Activated T-cell treated with anti-CD3 and anti-CD28 coated beads, Interleukin-2, amount 50 U/mL, for 48 hours (primary cell): Measurements from ENCODE around the gene MACROD2.
A peak's percentile ranks its signal among the peaks of the same experiment; 100 is the strongest.
"Not testable (repeated sequence)": the region's sequence is repeated elsewhere in the genome, so short reads cannot be mapped to it uniquely, and the experiment has no call there.

Source experiments
- DNase-seq, 2 experiments: peaks; one replicate each; pipeline ENCODE4 v3.0.0-alpha.2; 2020

MACROD2 gene

DNA sequence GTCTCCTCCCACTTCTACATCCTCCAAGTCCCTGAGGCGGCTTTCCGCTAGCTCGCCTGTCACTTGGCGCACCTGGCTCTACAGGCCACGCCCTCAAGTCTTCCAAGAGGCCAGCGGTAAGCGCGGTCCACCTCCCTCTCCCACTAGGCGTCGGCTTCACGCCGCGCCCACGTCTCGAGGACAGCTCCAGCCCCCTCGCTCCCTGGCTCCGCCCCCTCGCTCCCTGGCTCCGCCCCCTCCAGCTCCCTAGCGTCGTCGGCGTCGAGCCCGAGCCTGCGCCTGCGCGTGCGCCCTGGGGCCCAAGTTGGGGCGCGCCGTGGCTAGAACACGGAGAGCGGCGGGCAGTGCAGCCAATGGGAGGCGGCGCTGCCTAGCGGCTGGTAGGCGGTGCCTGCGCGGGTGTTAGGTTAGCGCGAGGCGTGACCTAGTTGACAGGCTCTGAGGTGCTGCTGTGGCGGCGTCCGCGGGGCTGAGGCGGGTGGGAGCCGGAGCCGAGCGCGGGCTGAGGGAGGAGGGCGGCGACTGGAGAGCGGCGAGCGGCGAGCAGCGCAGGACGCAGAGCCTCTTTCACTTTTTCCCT lies at the start of gene MACROD2:
MACROD2 (plus strand) TSS at position 431 of the 580 bp plus-strand sequence.
- peak; percentile 47 to 58 for DNase-seq

DNA sequence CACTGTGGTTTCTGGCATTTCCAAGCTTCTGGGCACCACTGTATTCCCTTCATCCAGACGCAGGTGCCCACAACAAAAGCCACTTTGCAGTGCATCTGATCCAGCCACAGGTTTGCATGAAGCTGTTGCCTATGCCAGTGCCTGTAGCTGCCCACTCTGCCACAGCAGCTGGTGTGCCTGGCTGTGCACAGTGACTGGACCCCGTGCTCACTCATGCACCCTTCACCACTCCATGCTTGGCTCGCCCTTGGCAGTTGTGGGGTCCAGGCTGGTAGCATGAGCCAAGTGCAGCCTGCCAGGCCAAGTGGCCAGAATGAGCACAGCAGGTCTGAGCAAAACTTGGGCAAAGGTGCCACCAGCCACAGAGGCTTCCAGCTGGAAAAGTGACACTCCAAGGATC lies 47.6 kb upstream of the MACROD2 start:
- no peak for DNase-seq

DNA sequence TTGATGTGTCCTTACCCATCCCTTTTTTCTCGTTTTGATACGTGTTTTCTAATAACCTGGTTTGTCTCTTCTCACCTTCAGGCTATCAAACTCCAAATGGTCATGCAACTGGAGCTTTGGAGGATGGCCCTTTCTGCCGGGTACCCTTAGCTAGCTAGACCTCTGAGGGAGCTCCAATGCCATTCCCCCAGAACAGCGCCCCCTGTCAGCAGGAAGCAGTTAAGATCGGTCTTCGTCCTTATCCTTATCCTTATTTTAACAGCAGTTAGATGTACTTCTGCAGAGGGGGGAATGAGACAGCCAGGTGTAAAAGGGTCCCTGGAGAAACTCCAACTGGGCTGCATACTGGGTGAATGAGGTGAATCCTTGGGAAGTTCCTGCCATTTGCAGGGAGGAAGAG lies 42.1 kb upstream of the MACROD2 start:
- no peak for DNase-seq

DNA sequence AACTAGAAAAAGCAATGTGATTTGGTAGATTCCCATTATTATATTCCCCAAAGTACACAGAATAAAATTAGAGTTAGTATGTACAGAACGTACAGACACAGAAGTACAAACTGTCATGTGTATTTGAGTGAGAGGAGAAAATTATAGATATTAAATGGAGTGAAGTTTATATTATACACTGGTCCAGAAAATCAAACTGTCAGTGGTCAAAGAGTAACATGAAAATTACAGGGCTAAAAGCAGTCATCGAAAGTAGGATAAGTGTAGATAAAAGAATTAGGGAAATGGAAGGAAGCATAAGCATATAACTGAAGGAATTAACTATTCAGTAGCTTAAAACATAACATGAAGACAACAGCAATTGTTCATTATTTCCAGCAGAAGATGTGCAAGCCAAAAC lies 35.2 kb upstream of the MACROD2 start:
- no peak for DNase-seq

DNA sequence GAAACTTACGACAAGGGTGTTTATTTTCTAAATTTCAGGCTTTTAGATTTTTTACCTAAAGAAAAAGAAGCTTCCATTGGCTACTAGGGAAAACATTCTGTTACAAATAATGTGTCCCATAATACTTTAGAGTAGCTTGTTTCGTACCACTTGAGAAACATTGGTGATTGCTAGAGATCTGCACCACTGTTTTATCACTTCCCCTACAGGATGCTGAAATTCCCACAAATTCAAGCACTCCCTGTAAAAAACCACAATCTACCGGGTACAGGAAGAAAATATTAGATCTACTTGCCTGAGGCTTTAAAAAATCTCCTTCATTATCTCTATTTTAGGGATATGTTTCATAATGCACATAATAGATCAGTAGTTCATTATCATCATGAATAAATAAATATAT lies 34.8 kb upstream of the MACROD2 start:
- no peak for DNase-seq

DNA sequence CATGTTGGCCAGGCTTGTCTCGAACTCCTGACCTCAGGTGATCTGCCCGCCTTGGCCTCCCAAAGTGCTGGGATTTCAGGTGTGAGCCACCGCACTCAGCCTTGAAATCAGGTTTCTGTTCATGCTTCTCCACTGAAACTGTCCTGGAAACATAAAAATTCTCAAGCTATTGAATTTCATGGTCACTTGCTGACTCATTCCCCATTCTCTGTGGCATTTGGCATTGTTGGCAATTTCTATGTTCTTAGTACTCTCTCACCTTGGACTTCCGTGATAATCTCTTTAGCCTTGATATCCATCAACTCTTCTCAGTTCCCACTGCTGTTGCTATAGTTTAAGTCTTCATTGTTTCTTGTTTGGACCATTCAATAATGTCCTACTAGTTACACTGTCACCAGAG lies 11.1 kb upstream of the MACROD2 start:
- DNase-seq, result no peak

DNA sequence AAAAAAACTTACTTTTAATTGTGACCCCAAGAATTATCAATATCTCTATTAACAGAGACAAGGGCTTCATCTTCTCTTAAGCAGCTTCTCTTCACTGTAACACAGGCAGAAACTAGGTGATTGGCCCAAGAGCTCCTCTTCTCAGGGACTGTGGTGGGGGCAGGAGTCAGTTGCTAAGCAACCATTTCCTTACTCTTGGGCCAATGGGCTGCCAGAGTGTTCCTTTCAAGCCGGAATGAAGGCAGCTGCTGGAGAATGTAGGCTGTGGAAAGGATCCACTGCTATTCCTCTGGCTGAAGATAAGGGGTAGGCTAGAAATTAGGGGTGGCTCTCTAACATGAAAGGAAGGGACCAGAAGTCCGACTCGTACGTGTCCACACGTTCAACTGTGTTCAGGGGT lies 4.9 kb upstream of the MACROD2 start, which contains the start of gene SEL1L2:
SEL1L2 (minus strand) TSS at position 150 of the 400 bp plus-strand sequence; CDS start at position 70, 80 bp downstream.
- no peak for DNase-seq

DNA sequence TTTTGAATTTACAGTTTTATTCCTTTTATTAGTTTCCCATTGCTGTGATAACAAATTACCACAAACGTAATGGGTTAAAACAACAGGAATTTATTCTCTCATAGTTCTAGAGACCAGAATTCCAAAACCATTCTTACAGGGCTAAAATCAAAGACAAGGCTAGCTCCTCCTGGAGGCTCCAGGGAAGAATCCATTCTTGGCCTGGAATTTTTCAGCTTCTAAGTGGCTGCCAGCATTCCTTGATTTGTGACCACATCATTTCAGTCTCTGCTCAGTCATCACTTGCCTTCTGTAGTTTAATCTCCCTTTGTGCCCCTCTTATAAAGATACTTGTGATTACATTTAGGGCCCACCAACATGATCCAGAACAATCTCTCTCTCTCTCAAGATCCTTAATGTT lies 4.0 kb upstream of the MACROD2 start:
- DNase-seq, result no peak

DNA sequence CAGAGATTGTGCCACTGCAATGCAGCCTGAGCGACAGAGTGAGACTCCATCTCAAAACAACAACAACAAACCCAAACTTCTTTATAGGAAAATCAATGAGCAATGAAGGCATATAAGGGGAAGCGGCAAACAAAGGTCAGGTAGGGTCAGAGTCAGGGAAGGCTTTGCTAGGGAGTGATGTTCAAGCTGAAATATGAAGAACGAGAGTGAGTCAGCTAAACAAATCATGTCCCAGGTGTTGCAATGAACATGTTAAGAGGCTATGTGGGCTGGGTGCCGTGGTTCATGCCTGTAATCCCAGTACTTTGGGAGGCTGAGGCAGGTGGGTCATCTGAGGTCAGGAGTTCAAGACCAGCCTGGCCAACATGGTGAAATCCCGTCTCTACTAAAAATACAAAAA lies 3.4 kb upstream of the MACROD2 start:
- not testable (repeated sequence) for DNase-seq

DNA sequence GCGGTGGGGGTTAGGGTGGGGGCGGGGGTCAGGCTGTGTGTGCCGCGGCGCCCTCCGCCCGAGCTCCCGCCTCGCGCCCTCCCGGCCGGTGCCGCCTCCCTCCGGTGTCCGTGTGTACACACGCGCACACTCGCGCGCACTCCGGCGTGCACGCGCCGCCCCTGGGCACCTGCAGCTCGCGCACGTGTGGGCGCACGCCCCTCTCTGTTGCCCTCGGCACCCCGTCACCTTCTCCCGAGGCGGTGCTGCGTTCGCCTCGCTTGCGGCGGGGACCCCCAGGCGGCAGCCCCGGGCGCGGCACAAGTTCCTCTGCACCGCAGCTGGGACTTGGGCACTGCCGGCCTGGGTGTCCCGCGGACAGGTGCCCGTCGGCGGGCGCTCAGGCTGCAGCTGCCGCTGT lies 525 bp downstream of the MACROD2 start:
- DNase-seq, result peak; percentile 16 to 19

DNA sequence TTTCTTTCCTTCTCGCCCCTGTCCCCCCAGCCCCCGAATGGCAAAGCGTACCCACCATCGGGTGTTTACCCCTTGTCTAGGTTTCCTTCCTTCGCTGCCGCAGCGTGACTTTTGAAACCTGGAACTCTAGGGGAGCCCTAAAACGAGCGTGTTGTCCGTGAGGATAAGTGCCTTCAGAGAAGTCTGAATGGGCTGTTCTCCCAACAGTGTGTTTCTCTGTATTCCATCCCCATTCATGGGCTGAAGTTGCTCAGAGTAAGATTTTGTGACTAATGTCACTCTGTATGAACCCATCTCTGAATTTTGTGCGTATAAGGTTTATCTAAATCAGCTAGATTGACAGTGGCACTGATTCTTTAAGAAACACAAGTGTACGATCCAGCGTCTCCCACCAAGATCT lies 949 bp downstream of the MACROD2 start:
- DNase-seq, result no peak

DNA sequence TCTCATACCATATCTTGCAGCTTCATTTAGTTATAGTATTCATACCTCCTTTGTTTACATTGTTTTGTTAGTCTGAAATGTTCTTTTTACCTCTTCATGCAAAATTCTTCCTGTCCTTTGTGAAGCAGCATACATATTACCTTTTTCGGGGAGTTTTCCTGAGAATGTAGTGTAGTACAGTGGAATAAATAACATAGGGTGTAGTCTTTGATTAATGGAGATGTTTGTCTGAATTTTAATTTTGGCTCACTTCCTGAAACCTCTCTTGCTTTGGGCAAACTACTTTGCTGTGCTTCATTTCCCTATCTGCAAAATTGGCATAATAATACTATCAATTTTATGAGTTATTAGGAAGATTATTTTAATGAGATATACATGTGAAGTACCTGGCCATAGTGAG lies 5.6 kb downstream of the MACROD2 start:
- DNase-seq, result no peak

DNA sequence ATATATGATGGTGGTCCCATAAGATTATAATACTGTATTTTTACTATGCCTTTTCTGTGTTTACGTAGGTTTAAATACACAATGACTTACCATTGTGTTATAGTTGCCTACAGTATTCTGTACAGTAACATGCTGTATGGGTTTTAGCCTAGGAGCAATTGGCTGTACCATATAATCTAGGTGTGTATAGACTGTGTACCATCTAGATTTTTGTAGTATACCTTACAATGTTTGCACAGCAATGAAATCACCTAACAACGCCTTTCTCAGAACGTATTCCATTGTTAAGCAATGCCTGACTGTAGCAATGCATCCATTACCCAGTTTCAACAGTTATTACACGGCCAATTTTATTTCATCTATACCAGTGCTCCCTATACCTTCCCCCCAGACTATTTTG lies 10.7 kb downstream of the MACROD2 start:
- DNase-seq, result no peak

DNA sequence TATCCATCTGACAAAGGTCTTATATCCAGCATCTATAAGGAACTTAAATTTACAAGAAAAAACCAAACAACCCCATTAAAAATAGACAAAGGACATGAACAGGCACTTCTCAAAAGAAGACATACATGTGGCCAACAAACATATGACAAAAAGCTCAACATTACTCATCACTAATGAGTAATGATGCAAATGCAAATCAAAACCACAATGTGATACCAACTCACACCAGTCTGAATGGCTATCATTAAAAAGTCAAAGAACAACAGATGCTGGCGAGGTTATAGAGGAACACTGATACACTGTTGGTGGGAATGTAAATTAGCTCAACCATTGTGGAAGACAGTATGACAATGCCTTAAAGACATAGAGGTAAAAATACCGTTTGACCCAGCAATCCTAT lies 13.9 kb downstream of the MACROD2 start:
- DNase-seq, result no peak

DNA sequence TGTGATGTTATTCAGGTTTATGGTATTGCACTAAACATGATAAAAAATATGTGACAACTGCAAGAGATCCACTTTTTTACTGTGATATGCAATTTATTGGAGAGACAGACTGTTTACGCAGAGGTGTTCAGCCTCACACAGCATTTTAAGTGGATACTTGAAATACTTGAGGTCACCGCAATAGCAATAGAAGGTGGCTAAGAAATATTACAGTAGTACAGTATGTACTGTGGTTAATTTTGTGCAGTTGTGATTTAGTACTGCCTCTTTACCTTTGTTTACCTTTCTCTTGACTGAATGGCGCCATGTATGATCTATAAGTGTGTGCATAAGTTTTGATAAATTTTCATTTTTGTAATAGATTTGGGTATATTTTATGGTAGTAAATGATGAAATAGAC lies 17.4 kb downstream of the MACROD2 start:
- no peak for DNase-seq

DNA sequence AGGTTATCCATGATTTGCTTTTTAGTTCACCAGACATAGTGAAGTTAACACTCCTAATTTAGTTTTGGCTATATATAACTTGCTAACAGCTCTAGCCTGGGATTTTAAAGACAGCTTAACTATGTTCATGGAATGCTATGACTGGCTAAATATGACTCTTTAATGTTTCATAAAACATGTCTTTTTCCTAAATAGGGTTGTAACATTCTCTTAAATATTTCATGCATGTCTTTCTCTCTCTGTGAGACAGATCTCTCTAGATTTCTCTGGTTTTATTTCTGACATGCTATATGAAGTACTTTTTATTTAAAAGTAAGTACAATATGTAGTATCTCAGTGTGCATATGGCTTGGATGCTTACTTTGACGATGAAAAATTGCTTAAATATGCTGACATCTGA lies 35.7 kb downstream of the MACROD2 start:
- no peak for DNase-seq

DNA sequence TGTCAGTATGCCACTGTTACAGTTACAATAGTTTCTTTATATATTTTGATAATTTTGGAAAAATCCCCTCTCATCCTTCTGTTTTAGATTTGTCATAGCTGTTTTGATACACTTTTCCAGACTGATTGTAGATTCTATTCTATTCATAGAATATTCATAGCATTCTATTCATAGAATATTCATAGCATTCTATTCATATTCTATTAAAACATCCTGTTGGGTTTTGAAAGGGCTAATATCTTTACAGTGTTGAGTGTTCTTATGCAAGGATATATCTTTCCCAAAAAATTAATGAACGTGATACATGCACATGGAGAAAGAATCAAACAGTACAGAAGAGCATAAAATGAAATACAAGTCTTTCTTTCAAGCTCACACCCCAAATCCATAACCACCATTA lies 38.0 kb downstream of the MACROD2 start:
- no peak for DNase-seq

DNA sequence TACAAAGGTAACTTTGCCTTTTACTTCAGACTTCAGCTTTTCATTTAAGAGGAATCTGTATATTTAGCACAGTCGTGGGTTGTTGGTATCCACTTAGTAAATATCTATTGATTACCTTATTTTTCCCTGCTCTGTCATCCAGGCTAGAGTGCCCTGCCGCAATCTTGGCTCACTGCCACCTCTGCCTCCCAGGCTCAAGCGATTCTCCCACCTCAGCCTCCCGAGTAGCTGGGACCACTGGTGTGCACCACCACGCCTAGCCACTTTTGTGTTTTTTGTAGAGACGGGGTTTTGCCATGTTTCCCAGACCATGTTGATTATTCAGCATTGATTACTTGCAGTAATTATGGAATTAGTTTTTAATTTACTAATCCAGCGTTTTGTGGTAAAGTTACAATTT lies 41.3 kb downstream of the MACROD2 start:
- DNase-seq, result no peak

DNA sequence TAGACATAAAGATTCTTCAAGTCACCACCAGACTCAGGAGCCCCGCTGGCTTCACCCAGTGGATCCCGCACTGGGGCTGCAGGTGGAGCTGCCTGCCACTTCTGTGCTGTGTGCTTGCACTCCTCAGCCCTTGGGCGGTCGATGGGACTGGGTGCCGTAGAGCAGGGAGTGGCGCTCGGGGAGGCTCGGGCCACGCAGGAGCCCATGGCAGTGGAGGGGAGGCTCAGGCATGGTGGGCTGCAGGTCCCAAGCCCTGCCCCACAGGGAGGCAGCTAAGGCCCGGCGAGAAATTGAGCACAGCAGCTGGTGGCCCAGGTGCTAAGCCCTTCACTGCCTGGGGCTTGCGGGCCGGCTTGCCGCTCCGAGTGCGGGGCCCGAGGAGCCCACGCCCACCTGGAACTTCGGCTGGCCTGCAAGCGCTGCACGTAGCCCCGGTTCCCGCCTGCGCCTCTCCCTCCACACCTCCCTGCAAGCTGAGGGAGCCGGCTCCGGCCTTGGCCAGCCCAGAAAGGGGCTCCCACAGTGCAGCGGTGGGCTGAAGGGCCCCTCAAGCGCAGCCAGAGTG lies 49.5 kb downstream of the MACROD2 start:
- DNase-seq, result not testable (repeated sequence)

DNA sequence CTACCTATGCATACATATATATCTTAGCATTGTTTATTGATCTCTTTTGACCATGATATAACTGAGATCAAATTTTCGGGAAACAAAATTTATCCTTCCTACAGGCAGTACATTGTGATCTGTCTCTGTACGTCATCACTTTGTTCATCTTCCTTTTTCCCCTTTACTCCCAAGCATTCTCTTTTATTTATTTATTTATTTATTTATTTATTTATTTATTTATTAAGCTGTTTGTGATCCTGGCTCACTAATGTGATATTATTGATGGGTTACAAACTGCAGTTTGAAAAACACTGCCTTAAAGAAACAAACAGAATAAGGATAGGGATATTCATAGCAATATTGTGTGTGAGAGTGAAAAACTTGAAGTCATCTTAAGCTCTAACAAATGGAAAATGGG lies 51.2 kb downstream of the MACROD2 start:
- DNase-seq, result no peak

DNA sequence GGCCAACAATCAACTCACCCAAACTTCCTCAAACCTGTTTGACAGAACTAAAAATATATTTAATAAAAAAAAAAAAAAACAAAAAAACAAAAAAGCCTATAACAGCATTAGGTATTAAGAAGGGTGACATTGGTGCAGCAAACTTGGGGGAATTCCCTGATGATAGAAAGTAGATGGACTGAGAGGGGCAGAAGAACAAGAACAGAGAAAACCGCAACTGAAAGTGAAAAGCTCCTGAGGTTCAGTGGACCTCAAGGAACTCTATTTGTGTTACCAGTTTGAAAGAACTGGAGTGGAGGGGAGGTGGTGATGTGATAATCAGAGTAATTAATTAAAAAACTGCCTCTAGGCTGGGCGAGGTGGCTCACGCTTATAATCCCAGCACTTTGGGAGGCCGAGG lies 53.8 kb downstream of the MACROD2 start:
- DNase-seq, result no peak

DNA sequence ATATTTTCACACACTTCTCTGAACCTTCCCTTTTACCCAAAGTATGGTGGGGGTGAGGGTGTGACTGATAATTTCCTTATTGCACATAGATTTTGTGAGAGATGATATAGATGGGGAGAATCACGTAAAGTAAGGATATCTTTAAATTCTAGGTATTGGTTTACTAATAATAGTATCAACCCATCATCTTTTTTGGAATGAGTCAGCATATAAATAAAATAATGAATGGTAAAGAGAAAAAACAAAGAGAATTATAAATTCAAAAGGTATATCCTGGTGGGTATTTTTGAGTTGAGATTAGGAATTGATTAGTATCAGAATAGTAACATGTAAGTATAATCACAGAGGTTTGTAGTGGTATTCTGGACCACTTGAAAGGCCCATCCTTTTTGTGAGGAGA lies 56.1 kb downstream of the MACROD2 start:
- no peak for DNase-seq

DNA sequence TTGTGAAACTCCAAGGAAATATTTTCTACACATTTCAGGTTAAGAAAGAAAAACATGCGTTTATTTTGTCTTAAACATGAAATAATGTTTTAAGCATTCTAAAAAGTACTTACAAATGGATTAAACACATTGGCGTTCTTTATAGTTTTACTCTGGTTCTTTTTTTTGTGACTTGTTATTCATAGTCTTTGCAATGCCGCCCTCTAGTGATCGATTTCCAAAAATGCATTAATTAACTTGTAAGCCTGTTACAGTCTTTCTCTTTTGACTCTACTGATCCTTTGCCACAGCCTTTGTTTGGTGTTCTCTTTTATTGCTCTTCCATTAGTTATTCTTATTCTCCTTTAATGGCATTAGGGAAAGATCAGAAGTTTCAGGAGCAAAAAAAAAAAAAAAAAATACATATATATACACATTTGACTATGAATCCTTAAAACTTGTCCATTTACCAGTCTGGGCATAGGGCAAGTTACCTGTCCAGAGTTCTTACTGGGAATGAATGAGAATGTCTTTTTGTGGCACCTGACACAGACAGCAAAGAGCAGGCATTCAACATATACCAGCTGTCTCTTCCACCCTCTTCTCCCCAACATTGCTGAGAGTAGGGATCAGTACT lies 59.9 kb downstream of the MACROD2 start:
- no peak for DNase-seq

DNA sequence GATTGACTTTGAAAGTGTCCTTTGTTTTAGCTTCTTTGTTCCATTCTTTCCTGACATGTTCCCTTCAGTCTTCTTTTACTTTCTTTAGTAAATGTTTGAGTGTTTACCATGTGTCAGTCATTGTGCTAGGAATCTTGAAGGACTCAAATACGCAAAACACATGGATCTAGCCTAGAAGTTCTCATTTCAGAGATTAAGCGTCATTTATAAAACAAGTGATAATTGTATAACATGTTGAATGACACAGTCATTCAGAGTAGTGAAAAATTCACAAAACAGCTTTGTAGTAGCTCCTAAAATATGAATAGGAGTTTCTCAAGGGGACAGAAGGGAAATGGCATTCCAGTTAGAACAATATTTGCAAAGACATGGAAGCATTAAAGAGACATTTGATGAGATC lies 66.9 kb downstream of the MACROD2 start:
- no peak for DNase-seq

DNA sequence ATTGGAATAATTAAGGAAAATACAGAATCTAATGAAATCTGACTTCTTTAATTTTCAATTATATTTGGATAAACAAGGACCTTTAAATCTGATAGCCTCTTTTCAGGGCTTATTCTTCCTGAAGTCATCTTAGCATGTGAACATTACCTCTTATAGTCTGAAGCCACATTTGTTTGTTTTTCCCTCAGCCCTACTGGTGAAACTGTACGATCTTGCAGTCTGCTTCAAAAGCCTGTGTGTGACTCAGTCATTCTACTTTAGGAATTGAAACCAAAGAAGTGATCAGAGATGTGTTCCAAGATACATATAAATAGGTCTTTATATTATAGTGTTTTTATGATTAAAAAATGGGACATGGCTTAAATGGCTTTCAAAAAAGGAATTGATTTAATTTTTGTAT lies 67.5 kb downstream of the MACROD2 start:
- DNase-seq, result no peak
